HL-60 (cell line): Measurements from ENCODE around the gene OR52D1.

Source experiments
- DNase-seq, 2 experiments: peaks; one replicate each; pipeline ENCODE4 v3.0.0-alpha.2; 2010 to 2020; ENCODE audit warnings: low read depth in 1 of 2, low spot score in 1 of 2
- H3K27ac ChIP-seq: fragments of 250-450 bp; sonication (Bioruptor Pico); replicated peaks from 2 replicates; pipeline ENCODE4 v1.5.1; 2020; ENCODE audit warnings: mild to moderate bottlenecking, moderate library complexity
- H3K27me3 ChIP-seq: fragments of 250-450 bp; sonication (Bioruptor Pico); 2 replicates; pipeline ENCODE4 v1.5.1; 2021; ENCODE audit warnings: mild to moderate bottlenecking, moderate library complexity; ENCODE audit not compliant: insufficient read depth, poor library complexity, severe bottlenecking
- H3K4me3 ChIP-seq: replicated peaks from 2 replicates; pipeline ENCODE4 v1.5.1; 2011; ENCODE audit warnings: mild to moderate bottlenecking, control low read depth, low read length; ENCODE audit not compliant: insufficient read depth
- GABPA ChIP-seq: IDR thresholded peaks from 2 replicates; pipeline ENCODE4 v1.6.1; 2012; ENCODE audit warnings: low read depth
- POLR2AphosphoS5 ChIP-seq: IDR thresholded peaks from 2 replicates; pipeline ENCODE4 v1.6.1; 2012; ENCODE audit warnings: low read depth
- SPI1 ChIP-seq: IDR thresholded peaks from 2 replicates; pipeline ENCODE4 v1.6.1; 2012; ENCODE audit warnings: low read depth, mild to moderate bottlenecking, borderline replicate concordance
- TF ChIP-seq, protein P1 (sequence below): IDR thresholded peaks from 2 replicates; pipeline ENCODE4 v1.6.1; 2012; ENCODE audit warnings: low read depth; ENCODE audit not compliant: insufficient replicate concordance
- TF ChIP-seq, protein P2 (sequence below): IDR thresholded peaks from one replicate; pipeline ENCODE4 v1.5.1; 2011; ENCODE audit warnings: low read length, control low read depth, inconsistent platforms; ENCODE audit not compliant: insufficient read depth

Gene OR52D1

DNA sequence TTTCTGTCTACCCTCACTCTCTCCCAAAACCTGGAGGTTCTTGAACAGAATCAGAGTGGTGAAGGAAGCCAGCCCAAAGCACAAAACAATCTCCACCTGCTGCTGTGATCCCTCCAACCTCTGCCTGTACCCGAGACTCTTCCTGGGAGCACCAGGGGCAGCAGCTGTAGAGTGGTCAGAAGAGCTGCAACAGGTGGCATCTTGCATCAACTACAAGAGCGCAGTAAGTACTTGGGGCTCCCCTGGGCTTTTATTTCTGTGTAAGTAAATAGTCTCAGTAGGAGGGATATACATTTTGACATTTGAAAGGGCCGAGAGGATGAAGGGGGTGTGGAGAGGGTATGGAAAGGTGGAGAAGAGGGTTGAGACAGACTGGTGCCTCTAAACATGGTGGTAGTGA is 36.3 kb downstream of the OR52D1 start:
- Histone ChIP-seq H3K4me3 (no peak overlapping the region), H3K27me3 (no peaks in the 10 kb centered on the region), H3K27ac (no peak overlapping the region)
- no peak for DNase-seq
- no peak for TF ChIP-seq SPI1
- TF ChIP-seq, protein P1, sequence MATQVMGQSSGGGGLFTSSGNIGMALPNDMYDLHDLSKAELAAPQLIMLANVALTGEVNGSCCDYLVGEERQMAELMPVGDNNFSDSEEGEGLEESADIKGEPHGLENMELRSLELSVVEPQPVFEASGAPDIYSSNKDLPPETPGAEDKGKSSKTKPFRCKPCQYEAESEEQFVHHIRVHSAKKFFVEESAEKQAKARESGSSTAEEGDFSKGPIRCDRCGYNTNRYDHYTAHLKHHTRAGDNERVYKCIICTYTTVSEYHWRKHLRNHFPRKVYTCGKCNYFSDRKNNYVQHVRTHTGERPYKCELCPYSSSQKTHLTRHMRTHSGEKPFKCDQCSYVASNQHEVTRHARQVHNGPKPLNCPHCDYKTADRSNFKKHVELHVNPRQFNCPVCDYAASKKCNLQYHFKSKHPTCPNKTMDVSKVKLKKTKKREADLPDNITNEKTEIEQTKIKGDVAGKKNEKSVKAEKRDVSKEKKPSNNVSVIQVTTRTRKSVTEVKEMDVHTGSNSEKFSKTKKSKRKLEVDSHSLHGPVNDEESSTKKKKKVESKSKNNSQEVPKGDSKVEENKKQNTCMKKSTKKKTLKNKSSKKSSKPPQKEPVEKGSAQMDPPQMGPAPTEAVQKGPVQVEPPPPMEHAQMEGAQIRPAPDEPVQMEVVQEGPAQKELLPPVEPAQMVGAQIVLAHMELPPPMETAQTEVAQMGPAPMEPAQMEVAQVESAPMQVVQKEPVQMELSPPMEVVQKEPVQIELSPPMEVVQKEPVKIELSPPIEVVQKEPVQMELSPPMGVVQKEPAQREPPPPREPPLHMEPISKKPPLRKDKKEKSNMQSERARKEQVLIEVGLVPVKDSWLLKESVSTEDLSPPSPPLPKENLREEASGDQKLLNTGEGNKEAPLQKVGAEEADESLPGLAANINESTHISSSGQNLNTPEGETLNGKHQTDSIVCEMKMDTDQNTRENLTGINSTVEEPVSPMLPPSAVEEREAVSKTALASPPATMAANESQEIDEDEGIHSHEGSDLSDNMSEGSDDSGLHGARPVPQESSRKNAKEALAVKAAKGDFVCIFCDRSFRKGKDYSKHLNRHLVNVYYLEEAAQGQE: no peak
- TF ChIP-seq POLR2AphosphoS5: no peak
- TF ChIP-seq, protein P2, sequence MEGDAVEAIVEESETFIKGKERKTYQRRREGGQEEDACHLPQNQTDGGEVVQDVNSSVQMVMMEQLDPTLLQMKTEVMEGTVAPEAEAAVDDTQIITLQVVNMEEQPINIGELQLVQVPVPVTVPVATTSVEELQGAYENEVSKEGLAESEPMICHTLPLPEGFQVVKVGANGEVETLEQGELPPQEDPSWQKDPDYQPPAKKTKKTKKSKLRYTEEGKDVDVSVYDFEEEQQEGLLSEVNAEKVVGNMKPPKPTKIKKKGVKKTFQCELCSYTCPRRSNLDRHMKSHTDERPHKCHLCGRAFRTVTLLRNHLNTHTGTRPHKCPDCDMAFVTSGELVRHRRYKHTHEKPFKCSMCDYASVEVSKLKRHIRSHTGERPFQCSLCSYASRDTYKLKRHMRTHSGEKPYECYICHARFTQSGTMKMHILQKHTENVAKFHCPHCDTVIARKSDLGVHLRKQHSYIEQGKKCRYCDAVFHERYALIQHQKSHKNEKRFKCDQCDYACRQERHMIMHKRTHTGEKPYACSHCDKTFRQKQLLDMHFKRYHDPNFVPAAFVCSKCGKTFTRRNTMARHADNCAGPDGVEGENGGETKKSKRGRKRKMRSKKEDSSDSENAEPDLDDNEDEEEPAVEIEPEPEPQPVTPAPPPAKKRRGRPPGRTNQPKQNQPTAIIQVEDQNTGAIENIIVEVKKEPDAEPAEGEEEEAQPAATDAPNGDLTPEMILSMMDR: no peak
- no peak for TF ChIP-seq GABPA

DNA sequence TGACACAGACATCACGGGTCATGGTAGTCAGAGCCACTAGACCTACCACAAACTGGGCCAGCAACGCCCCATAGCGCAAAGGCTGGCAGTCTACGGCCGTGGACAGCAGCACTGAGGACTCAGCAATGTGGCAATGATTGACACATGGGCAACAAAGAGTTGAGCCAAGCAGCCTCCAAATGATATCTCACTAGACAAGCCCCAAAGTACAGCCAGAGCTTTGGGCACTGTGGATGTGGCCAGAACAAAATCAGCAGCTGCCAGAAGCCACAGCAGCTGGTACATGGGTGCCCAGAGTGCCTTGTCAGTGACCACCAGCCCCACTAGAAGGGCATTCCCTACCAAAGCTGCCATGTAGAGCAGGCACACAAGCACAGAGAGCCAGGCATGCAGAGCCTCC is 39.2 kb downstream of the OR52D1 start:
- Histone ChIP-seq H3K4me3 (no peak overlapping the region), H3K27ac (no peak overlapping the region), H3K27me3 (no peaks in the 10 kb centered on the region)
- TF ChIP-seq, protein P1: no peak
- TF ChIP-seq, protein P2: no peak
- TF ChIP-seq GABPA (no peak), SPI1 (no peak), POLR2AphosphoS5 (no peak)
- no peak for DNase-seq

DNA sequence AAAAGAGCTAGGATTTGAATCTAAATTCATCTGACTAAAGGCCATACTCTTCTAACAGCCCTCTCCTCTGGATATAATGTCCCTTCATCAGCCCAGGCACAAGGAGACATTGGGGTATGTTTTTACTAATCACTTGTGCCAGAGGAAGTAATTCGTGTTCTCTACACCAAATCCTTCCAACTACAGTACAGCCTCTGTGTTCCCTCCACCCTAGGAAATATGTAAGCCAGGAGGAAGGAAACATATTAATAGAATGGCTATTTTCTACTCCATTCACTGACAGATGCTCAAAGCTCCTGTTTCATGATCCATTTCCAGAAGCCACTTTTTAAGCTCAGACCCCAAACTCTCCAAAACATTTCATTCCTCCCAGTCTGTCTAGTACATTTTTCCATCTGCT is 40.0 kb downstream of the OR52D1 start:
- H3K27ac ChIP-seq: no peak overlapping the region
- H3K27me3 ChIP-seq: no peaks in the 10 kb centered on the region
- no peak for DNase-seq
- H3K4me3 ChIP-seq: no peak overlapping the region
- TF ChIP-seq POLR2AphosphoS5 (no peak), GABPA (no peak), SPI1 (no peak)
- TF ChIP-seq, protein P1: no peak
- TF ChIP-seq, protein P2: no peak
